ENCODE measurements around the gene APOD. TPM values are rescaled to one million over a fixed set of nuclear protein-coding genes. Genes with fewer than 3 reads are reported as not detected.
A peak's percentile ranks its signal among the peaks of the same experiment; 100 is the strongest.

Gene APOD
- total and polyA plus RNA-seq, 10 of the 15 experiments (the other 5 are each of a cell fraction or from before 2014, with no cell fraction given) = 0.06 to 0.77 (median 0.47) TPM; not detected in 3

GRCh38 chr3:195537995-195538394, 45.7 kb downstream of the APOD start (continued):
- TF ChIP-seq, protein P1, sequence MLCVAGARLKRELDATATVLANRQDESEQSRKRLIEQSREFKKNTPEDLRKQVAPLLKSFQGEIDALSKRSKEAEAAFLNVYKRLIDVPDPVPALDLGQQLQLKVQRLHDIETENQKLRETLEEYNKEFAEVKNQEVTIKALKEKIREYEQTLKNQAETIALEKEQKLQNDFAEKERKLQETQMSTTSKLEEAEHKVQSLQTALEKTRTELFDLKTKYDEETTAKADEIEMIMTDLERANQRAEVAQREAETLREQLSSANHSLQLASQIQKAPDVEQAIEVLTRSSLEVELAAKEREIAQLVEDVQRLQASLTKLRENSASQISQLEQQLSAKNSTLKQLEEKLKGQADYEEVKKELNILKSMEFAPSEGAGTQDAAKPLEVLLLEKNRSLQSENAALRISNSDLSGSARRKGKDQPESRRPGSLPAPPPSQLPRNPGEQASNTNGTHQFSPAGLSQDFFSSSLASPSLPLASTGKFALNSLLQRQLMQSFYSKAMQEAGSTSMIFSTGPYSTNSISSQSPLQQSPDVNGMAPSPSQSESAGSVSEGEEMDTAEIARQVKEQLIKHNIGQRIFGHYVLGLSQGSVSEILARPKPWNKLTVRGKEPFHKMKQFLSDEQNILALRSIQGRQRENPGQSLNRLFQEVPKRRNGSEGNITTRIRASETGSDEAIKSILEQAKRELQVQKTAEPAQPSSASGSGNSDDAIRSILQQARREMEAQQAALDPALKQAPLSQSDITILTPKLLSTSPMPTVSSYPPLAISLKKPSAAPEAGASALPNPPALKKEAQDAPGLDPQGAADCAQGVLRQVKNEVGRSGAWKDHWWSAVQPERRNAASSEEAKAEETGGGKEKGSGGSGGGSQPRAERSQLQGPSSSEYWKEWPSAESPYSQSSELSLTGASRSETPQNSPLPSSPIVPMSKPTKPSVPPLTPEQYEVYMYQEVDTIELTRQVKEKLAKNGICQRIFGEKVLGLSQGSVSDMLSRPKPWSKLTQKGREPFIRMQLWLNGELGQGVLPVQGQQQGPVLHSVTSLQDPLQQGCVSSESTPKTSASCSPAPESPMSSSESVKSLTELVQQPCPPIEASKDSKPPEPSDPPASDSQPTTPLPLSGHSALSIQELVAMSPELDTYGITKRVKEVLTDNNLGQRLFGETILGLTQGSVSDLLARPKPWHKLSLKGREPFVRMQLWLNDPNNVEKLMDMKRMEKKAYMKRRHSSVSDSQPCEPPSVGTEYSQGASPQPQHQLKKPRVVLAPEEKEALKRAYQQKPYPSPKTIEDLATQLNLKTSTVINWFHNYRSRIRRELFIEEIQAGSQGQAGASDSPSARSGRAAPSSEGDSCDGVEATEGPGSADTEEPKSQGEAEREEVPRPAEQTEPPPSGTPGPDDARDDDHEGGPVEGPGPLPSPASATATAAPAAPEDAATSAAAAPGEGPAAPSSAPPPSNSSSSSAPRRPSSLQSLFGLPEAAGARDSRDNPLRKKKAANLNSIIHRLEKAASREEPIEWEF (IDR thresholded peaks at IDR 0.05; ENCODE audit: insufficient replicate concordance, low read depth, low read length) = no peak
- TF ChIP-seq GATAD2B (conservative IDR thresholded peaks at IDR 0.05; ENCODE audit: low read depth) = no peak; the same call in 1 of the 2 replicates
- TF ChIP-seq ASH2L (IDR thresholded peaks at IDR 0.05; ENCODE audit: borderline replicate concordance, low read depth) = no peak
- TF ChIP-seq RB1 (IDR thresholded peaks at IDR 0.05; ENCODE audit: borderline replicate concordance) = no peak
- no peak for TF ChIP-seq NFYB (IDR thresholded peaks at IDR 0.05; ENCODE audit: insufficient read depth, low read depth, low read length)
- TF ChIP-seq, protein P2, sequence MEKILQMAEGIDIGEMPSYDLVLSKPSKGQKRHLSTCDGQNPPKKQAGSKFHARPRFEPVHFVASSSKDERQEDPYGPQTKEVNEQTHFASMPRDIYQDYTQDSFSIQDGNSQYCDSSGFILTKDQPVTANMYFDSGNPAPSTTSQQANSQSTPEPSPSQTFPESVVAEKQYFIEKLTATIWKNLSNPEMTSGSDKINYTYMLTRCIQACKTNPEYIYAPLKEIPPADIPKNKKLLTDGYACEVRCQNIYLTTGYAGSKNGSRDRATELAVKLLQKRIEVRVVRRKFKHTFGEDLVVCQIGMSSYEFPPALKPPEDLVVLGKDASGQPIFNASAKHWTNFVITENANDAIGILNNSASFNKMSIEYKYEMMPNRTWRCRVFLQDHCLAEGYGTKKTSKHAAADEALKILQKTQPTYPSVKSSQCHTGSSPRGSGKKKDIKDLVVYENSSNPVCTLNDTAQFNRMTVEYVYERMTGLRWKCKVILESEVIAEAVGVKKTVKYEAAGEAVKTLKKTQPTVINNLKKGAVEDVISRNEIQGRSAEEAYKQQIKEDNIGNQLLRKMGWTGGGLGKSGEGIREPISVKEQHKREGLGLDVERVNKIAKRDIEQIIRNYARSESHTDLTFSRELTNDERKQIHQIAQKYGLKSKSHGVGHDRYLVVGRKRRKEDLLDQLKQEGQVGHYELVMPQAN (conservative IDR thresholded peaks at IDR 0.05) = no peak
- TF ChIP-seq TCF3 (IDR thresholded peaks at IDR 0.05; ENCODE audit: borderline replicate concordance, insufficient read depth, low read depth, low read length) = peak; percentile 93; the same call in 1 of the 2 replicates
- TF ChIP-seq FOXK2 (IDR thresholded peaks at IDR 0.05) = no peak
- no peak for TF ChIP-seq POLR2AphosphoS2 (IDR thresholded peaks at IDR 0.05; ENCODE audit: low read depth, low read length)
- peak; percentile 86; the same call in 1 of the 2 replicates for TF ChIP-seq CREM (IDR thresholded peaks at IDR 0.05; ENCODE audit: low read depth)
- TF ChIP-seq PAX5 (IDR thresholded peaks at IDR 0.05; ENCODE audit: borderline replicate concordance, low read depth, low read length) = 0 out of 2 replicates have a peak, but pooled peaks have one; percentile 49
- TF ChIP-seq ELK1 (IDR thresholded peaks at IDR 0.05; ENCODE audit: low read depth, low read length) = no peak
- no peak for TF ChIP-seq HDAC6 (IDR thresholded peaks at IDR 0.05; ENCODE audit: unreplicated experiment)
- peak; percentile 61; the same call in 1 of the 2 replicates for TF ChIP-seq ATF2 (IDR thresholded peaks at IDR 0.05; ENCODE audit: low read length)
- TF ChIP-seq CBX3 (IDR thresholded peaks at IDR 0.05; ENCODE audit: borderline replicate concordance, low read depth) = no peak
- TF ChIP-seq E2F8 (IDR thresholded peaks at IDR 0.05; ENCODE audit: low read depth, partially characterized antibody) = no peak

Data from GM12878 (cell line).